Fibroblast of skin of right biceps (primary cell): ENCODE data around the gene SLC39A6.
"Not testable (repeated sequence)": the region's sequence is repeated elsewhere in the genome, so short reads cannot be mapped to it uniquely, and the experiment has no call there.

Source experiments
- DNase-seq: peaks from one replicate; pipeline ENCODE4 v3.0.0-alpha.2; 2013

The SLC39A6 gene

DNA sequence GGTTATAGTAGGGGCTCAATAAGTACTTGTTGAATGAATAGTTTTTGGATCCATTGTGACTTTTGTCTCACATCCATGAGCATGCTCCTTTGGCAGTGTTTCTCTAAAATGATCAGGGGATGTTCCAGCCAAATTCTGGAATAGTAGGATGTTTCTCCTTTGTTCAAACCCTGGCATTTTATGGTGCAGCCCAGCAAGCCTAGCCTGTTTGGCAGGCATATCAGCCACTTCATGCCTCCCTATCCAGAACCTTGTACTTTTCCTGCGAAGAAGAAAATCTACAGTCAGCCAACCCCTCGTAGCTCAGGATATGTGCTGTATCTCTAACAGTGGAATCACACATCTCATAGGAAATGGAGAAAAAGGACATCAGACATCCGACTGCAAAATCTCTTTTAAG lies 34.7 kb downstream of the SLC39A6 start:
- DNase-seq, result no peak

DNA sequence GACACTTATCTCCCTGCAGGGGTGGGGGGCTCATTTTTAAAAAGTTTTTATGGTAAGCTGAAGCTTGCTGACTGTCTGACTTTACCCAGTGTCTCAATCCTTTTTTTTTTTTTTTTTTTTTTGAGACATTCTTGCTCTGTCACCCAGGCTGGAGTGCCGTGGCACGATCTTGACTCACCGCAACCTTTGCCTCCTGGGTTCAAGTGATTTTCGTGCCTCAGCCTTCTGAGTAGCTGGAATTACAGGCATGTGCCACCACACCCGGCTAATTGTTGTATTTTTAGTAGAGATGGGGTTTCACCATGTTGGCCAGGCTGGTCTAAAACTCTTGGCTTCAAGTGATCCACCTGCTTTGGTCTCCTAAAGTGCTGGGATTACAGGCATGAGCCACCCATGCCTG lies 37.0 kb downstream of the SLC39A6 start:
- not testable (repeated sequence) for DNase-seq

DNA sequence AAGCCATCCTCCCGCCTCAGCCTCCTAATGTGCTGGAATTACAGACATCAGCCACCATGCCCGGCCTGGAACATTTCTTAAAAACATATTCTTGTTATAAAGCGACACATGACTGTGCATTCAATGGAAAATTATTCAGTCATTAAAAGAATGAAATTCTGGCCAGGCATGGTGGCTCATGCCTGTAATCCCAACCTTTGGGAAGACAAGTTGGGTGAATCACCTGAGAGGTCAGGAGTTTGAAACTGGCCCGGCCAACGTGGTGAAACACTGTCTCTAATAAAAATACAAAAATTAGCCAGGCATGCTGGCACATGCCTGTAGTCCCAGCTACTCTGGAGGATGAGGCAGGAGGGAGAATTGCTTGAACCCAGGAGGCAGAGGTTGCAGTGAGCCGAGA lies 40.1 kb downstream of the SLC39A6 start:
- DNase-seq, result no peak

DNA sequence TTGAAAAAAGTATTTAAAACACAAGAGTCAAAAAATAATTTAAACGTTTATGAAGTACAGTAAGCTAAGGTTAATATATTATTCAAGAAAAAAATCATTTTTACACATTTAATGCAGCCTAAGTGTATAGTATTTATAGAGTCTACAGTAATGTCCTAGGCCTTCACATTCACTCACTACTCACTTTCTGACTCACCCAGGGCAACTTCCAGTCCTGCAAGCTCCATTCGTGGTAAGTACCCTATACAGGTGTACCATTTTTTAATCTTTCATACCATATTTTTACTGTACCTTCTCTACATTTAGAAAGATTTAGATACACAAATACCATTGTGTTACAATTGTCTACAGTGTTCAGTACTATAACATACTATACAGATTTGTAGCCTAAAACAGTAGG lies 40.9 kb downstream of the SLC39A6 start:
- DNase-seq, result no peak

DNA sequence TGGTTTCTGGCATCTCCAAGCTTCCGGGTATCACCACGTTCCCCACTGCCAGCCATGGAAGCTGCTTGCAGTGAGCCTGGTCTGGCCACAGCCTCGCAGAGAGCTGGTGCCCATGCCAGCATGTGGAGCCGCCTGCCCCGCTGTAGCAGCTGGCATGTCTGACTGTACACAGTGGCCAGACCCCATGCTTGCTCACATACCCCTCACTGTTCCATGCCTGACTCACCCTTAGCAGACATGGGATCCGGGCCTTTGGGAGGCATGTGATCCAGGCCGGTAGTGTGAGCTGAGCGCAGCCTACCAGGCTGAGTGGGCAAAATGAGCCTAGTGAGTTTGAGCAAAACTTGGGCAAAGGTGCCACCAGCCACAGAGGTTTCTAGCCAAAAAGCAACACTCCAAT lies 43.0 kb downstream of the SLC39A6 start:
- DNase-seq, result no peak

DNA sequence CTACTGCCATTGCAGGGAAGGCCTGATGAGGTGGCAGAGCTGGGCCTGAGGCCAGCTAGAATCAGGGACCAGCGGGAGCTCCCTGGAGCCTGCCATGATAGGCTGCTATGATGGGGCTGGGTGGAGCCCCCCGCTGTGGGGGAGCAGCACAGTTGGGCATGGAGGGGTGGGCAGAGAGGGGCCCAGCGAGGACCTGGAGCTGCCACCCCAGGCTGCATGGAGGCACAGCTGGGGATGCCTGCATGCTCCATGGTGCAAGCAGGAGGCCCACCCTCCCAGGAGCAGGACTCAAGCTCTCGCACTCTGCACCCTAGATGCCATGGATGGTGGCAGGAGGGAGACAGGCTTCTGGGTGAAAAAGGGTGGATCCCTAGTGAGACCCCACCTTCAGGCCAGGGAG lies 43.9 kb downstream of the SLC39A6 start:
- no peak for DNase-seq

DNA sequence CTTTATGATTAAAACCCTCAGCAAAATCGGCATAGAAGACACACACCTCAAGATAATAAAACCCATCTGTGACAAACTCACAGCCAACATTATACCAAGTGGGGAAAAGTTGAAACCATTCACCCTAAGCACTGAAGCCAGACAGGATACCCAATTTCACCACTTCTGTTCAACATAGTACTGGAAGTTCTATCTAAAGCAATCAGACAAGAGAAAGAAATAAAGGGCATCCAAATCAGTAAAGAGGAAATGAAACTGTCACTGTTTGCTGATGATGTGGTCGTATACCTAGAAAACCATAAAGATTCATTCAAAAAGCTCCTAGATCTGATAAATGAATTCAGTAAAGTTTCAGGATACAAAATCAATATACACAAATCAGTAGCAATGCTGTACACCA lies 45.4 kb downstream of the SLC39A6 start:
- DNase-seq, result no peak

DNA sequence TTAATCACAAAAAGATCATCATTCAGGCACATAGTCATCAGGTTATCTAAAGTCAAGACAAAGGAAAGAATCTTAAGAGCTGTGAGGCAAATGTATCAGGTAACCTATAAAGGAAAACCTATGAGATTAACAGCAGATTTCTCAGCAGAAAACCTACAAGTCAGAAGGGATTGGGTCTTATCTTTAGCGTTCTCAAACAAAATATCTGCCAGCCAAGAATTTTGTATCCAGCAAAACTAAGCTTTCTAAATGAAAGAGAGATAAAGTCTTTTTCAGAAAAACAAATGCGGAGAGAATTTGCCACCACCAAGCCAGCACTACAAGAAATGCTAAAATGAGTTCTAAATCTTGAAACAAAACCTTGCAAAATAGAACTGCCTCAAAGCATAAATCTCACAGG lies 48.0 kb downstream of the SLC39A6 start:
- not testable (repeated sequence) for DNase-seq

DNA sequence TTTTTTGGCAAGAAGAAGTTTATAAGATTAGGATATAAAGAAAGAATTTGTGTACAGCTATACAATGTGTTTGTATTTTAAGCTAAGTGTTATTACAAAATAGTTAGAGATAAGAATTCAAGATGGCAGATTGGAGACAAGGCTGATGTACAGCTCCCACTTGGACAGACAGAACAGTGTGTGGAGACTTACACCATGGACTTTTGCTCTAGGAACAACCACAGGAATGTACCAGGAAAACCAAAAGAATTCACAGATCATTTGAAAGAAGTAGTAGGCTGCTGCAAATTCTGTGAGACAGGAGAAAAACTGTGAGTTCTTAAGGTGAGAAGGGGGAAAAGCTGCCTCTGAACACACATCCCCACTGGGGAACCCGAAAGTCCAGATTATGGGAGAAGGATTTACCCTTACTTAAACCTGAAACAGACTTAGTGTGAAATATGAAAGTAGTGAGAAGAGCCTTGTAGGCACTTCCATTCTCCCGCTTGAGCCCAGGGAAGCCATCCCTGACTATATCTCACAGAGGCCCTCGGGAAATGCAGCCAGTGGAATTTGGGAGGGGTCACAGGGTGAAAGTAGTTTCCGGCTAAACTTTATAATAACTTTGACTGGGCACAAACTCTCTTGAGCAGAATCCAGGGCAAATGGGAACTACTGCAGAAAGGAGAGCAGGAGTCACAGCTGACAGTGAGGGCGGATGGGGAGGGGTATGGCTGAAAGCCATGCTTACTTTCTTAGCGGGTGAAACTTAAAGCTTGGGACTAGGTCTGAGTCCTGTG lies 50.2 kb downstream of the SLC39A6 start:
- peak; percentile 67 for DNase-seq

DNA sequence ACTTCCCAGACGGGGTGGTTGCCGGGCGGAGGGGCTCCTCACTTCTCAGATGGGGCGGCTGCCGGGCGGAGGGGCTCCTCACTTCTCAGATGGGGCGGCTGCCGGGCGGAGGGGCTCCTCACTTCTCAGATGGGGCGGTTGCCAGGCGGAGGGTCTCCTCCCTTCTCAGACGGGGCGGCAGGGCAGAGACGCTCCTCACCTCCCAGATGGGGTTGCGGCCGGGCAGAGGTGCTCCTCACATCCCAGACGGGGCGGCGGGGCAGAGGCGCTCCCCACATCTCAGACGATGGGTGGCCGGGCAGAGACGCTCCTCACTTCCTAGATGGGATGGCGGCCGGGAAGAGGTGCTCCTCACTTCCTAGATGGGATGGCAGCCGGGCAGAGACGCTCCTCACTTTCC lies 51.4 kb downstream of the SLC39A6 start:
- DNase-seq, result not testable (repeated sequence)

DNA sequence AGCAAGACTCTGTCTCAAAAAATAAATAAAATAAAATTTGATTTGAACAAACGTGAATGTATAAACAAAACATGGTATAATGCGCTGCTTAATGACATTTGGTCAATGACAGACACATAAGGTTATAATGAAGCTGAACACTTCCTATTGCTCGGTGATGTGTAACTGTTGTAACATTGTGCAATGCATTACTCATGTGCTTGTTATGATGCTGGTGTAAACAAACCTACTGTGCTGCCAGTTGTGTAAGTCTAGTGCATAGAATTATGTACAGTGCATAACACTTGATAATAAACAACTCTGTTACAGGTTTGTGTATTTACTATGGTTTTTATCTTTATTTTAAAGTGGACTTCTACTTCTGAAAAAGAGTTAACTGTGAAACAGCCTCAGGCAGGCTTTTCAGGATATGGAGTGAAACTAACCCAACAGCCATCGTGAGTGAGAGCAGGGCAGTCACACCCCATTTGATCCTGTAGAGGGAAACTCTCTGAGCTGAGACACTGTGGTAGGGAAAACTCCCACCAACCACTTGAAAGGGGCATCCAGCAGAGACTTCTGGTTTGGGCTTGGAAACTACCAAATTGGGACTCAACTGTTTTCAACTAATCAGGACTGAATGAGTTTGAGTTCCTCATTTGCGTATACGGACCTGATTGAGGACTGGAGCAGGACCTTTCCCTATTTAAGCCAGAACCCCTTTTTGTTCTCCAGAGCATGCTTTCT lies 53.1 kb downstream of the SLC39A6 start:
- peak; percentile 54 for DNase-seq

DNA sequence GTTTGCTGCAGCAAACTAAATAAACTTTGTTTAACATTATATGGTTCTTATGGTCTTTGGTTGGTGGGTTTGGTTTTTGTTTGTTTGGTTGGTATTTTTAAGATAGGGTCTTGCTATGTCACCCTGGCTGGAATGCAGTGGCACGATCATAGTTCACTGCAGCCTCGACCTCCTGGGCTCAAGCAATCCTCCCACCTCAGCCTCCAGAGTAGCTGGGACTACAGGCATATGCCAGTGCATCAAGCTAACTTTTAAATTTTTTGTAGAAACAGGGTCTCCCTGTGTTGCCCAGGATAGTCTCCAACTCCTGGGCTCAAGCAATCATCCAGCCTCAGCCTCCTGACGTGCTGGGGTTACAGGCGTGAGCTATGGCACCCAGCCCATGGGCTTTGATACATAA lies 54.7 kb downstream of the SLC39A6 start:
- DNase-seq, result no peak

DNA sequence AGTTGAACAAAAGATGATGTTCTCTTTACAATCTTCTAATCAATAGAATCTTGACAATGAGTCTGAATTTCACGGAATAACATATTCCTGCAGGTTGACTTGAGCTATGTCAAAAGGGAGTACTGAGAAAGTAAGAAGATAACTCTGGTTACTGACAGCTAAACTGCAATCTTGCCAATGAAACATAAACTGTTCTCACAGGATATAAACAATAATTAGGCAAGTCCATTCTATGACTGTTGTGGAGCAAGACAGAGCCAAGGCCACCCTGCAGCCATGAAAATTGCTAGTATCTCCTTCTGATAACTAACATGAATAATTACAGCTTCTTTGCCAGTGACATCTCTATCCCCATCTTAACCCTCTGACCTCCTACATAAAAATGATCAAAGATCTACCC lies 55.5 kb downstream of the SLC39A6 start:
- no peak for DNase-seq

DNA sequence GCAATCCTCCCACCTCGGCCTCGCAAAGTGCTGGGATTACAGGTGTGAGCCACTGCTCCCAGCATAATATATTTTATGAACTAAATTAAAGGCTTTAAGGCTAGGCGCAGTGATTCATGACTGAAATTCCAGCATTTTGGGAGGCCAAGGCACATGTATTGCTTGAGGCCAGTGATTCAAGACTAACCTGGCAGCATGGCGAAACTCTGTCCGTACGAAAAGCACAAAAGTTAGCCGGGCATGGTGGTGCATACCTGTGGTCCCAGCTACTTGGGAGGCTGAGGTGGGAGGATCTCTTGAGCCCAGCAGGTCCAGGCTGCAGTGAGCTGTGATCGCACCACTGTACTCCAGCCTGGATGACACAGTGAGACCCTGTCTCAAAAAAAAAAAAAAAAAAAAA lies 56.7 kb downstream of the SLC39A6 start:
- not testable (repeated sequence) for DNase-seq

DNA sequence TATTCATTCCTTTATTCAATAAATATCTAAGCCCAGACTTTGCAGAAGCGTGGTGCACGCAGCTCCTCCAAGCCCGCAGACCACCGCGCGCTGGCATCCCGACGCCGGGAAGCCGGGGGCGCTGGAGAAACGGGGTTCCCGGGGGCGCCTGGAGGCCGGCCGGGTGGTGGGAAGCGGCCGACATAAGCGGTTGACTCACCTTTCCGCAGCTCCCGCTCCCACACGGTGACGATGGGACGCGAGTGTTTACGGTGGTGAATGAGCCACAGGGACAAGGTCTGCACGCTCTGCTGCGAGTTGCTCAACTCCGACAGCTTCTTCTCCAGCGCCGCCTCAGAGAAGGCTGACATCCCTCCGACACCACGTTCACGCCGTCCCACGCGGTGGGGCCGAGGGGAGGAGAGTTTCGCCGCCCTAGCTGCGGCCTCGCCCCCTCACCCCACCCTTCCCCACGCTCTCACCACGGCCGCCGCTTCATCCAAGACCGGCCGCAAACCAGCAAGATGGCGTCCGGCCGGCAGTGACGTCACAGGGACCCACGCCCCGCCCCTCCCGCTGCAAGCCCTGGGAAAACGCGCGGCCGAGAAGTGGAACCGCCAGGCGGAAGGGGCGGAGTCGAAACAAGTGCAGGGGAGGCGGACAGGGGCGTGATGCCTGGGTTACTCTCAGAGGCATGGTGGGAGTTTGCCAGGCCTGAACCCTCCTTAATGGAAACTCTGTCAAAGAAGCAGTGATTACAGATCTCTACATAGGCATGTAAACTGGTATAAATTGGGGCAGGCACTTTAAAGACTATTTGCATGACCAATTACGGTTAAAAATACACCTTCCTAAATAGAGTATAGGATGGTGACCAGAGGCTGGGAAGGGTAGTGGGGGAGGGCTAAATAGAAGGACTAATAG lies 61.8 kb downstream of the SLC39A6 start, which contains the start of gene RPRD1A:
Gene RPRD1A (minus strand): TSS at position 505 of the 903 bp plus-strand sequence. CDS start 155 bp downstream, at position 350.
- DNase-seq, result peak; percentile 90

DNA sequence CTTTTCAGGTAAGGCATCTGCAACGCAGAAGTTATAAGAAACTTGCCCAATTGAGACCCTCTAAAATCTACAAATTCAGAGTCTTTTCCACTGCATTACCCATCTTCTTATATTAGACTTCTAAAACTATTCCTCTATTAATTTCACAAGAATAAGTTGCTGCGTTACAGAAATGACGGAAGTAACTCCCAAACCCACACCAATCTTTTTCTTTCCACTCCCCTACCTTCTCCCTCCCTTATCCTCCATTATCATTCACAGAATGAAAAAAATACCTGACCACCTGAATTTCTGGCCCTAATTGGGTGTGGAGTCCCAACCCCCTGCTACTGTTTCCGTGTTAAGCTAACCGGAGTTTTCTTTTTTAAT lies 62.5 kb downstream of the SLC39A6 start:
- DNase-seq, result no peak

DNA sequence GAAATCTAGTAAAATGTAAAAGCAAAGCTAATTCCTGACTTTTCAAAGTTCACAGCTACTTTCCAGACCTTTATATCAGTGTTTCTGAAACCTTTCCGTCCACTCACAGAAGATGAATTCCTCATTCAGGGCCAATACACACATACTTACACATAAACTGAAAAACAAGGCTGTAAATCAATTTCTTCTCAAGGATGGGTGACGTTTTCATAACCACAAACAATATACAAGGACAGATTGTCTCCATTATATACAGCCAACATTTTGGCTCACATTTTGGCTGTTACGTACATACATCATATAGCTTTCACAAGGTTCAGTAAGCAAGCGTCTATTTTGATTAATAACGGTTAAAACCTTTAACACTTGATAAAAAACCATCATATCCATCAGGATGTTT lies 63.1 kb downstream of the SLC39A6 start:
- DNase-seq, result peak; percentile 41

DNA sequence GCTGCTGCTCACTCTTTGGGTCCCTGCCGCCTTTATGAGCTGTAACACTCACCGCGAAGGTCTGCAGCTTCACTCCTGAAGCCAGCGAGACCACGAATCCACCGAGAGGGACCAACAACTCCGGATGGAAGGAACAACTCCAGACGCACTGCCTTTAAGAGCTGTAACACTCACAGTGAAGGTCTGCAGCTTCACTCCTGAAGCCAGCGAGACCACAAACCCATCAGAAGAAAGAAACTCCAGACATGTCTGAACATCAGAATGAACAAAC lies 64.4 kb downstream of the SLC39A6 start:
- not testable (repeated sequence) for DNase-seq

DNA sequence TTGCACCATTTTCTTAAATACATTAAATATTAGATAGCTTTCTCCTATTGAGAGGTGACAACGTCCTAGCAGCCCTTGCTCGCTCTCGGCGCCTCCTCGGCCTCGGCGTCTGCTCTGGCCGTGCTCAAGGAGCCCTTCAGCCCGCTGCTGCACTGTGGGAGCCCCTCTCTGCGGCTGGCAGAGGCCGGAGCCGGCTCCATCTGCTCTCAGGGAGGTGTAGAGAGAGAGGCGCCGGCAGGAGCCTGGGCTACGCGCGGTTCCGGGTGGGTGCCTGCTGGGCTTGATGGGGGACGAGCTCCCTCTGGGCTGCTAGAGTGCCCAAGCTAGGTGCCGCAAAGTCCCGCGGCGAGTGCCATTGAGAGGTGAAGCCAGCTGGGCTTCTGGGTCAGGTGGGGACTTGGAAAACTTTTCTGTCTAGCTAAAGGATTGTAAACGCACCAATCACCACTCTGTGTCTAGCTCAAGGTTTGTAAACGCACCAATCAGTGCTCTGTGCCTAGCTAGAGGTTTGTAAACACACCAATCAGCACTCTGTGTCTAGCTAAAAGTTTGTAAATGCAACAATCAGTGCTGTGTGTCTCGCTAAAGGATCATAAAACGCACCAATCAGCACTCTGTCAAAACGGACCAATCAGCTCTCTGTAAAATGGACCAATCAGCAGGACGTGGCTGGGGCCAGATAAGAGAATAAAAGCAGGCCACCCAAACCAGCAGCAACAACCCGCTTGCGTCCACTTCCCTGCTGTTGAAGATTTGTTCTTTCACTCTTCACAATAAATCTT lies 64.9 kb downstream of the SLC39A6 start:
- no peak for DNase-seq

DNA sequence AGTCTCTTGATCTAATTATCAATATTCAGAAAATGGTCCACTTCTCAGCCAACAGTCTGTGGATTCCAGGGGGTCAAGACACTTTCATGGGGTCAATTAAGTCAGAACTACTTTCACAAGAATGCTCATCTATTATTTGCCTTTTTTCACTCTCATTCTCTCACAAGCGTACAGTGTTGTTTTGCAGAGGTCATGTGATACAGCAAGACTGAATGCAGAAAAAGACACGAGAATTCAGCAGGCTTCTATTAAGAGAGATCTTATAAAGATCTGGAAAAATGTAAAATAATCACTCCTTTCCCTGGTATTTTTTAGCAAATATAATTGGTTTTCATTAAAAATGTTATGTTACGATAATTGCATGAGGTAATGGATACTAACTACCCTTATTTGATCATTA lies 70.5 kb downstream of the SLC39A6 start:
- no peak for DNase-seq
